AG04450 (cell line): ENCODE data around the gene LEFTY1. TPM values are rescaled to one million over a fixed set of nuclear protein-coding genes. Genes with fewer than 3 reads are reported as not detected.

ENCODE experiments used
- CTCF ChIA-PET: fragments of 300-600, 350-600 bp; formaldehyde crosslinking; extraction: SDS; loops from one replicate; lab custom pipeline; 2022; ENCODE audit warnings: antibody characterized with exemption, inconsistent platforms; lab: Charles Lee
- POLR2A ChIA-PET: fragments of 350-600 bp; formaldehyde crosslinking; extraction: SDS; loops from one replicate; lab custom pipeline; 2021; ENCODE audit warnings: antibody characterized with exemption, inconsistent platforms; lab: Yijun Ruan, JAX
- DNase-seq: peaks from one replicate; pipeline ENCODE4 v3.0.0-alpha.2; 2011; ENCODE audit warnings: low read depth, low spot score
- H3K27ac ChIP-seq: one replicate; pipeline ENCODE4 v1.5.1; 2012; ENCODE audit warnings: low read depth, low read length, control low read depth
- H3K27me3 ChIP-seq: one replicate; pipeline ENCODE4 v1.6.0; 2012; ENCODE audit warnings: low read length; ENCODE audit not compliant: control insufficient read depth, insufficient read depth
- H3K4me3 ChIP-seq: 2 replicates; pipeline ENCODE4 v1.5.1; 2011; ENCODE audit warnings: mild to moderate bottlenecking, low read depth, low read length, control low read depth
- H3K9me3 ChIP-seq: 2 replicates; pipeline ENCODE4 v1.5.1; 2012; ENCODE audit warnings: low read length; ENCODE audit not compliant: control insufficient read depth, insufficient read depth
- CTCF ChIP-seq: IDR thresholded peaks from 2 replicates; pipeline ENCODE4 v1.5.1; 2011; ENCODE audit warnings: low read depth, low read length, control low read depth, inconsistent platforms
- polyA plus RNA-seq: library from polyadenylated mRNA; depleted of rRNA; stranded (reverse); fragments of >200 nt; gene quantifications from 2 replicates; pipeline ENCODE4 v1.2.3, GENCODE V29; 2011

LEFTY1 gene
- polyA plus RNA-seq, 1 experiment, result 0.05 TPM

- H3K27ac ChIP-seq, result no peak overlapping the region
- no peak for DNase-seq
- no peak overlapping the region for H3K4me3 ChIP-seq
- H3K27me3 ChIP-seq, result no peaks in the 10 kb centered on the region
- TF ChIP-seq CTCF, result no peak
- ChIA-PET POLR2A (no interaction called here), CTCF (no interaction called here)
- H3K9me3 ChIP-seq, result no peaks in the 10 kb centered on the region
Measured at GRCh38 chr1:225863167-225863566, 25.8 kb downstream of the LEFTY1 start.

GRCh38 chr1:225862581-225862950 lies 26.4 kb downstream of the LEFTY1 start:
- DNase-seq, result no peak
- Histone ChIP-seq H3K9me3 (no peaks in the 10 kb centered on the region), H3K27ac (no peak overlapping the region), H3K4me3 (no peak overlapping the region), H3K27me3 (no peaks in the 10 kb centered on the region)
- ChIA-PET CTCF (no interaction called here), POLR2A (no interaction called here)
- no peak for TF ChIP-seq CTCF

- Histone ChIP-seq H3K4me3 (no peak overlapping the region), H3K27ac (no peak overlapping the region), H3K9me3 (no peaks in the 10 kb centered on the region), H3K27me3 (no peaks in the 10 kb centered on the region)
- ChIA-PET POLR2A (no interaction called here), CTCF (no interaction called here)
- TF ChIP-seq CTCF, result no peak
- DNase-seq, result no peak
Measured at GRCh38 chr1:225861834-225862580, 26.9 kb downstream of the LEFTY1 start.

GRCh38 chr1:225860876-225861441 lies 28.0 kb downstream of the LEFTY1 start:
- Histone ChIP-seq H3K4me3 (no peak overlapping the region), H3K27me3 (no peaks in the 10 kb centered on the region), H3K9me3 (no peaks in the 10 kb centered on the region), H3K27ac (no peak overlapping the region)
- ChIA-PET CTCF (interaction anchor here (0.6 kb wide), 1 partner anchor 89 kb away, joined by 3 read pairs; no protein-coding TSS in a partner anchor), POLR2A (no interaction called here)
- DNase-seq, result no peak
- TF ChIP-seq CTCF, result no peak

GRCh38 chr1:225860107-225860506 lies 28.8 kb downstream of the LEFTY1 start:
- POLR2A ChIA-PET, result no interaction called here
- Histone ChIP-seq H3K4me3 (no peak overlapping the region), H3K27ac (no peak overlapping the region), H3K9me3 (no peaks in the 10 kb centered on the region), H3K27me3 (no peaks in the 10 kb centered on the region)
- CTCF ChIA-PET, result interaction anchor here (1.0 kb wide), 1 partner anchor 385 kb away, joined by 3 read pairs; no protein-coding TSS in a partner anchor
- no peak for TF ChIP-seq CTCF
- DNase-seq, result no peak
